ENCODE measurements around the gene GTPBP1.

Gene GTPBP1

DNA sequence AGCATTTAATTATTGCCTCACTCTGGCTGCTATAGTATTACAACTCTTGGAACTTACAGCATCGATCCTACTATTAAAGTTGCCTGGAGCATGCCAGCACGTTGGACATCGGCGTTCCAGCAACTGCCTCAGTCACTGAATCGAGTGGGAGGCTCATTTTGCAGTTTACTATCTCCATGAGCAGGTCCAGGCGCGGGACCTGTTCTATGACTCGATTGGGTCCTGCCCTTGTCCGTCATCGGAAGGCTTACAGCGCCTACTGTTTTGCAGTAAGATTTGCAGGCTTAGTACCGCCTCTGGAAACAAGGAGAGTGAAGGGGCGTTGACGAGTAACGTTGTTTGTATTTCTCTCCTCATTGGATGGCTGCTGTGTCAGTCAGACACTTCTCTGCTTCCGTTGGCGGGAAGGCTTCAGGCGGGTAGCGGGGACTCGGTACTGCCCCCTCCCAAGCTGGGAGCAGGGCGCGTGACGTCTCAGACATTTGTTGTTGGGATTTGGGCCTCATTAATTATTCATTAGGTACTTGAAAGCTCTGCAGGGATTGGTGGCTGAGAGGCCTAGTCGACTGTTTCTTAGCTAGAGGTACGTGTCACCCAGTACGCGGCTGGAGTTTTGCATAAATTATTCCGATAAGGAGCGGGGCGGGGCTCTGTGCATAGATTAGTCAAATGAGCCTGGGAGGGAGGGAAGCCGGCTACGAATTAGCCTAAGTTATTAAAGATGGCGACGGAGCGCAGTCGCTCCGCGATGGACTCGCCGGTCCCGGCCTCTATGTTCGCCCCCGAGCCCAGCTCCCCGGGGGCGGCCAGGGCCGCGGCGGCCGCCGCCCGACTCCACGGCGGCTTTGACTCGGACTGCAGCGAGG is at the start of gene GTPBP1:
TSS of gene GTPBP1 (plus strand) at position 710 of the 866 bp plus-strand sequence. CDS start at position 722, 12 bp downstream.
- DNase-seq (ENCODE audit: low read depth, low spot score), result peak; percentile 100

GRCh38 chr22:38656256-38657044 is 49.3 kb upstream of the GTPBP1 start, which contains the start of the genes CBY1 and FAM227A:
Gene CBY1, plus strand, starts transcription at chr22:38656638. Its CDS starts 11,417 bp downstream, at chr22:38668055.
Gene FAM227A, minus strand, starts transcription at chr22:38656392. Its CDS starts 6,224 bp downstream, at chr22:38650168.
- DNase-seq (ENCODE audit: low read depth, low spot score), result peak; percentile 57

DNA sequence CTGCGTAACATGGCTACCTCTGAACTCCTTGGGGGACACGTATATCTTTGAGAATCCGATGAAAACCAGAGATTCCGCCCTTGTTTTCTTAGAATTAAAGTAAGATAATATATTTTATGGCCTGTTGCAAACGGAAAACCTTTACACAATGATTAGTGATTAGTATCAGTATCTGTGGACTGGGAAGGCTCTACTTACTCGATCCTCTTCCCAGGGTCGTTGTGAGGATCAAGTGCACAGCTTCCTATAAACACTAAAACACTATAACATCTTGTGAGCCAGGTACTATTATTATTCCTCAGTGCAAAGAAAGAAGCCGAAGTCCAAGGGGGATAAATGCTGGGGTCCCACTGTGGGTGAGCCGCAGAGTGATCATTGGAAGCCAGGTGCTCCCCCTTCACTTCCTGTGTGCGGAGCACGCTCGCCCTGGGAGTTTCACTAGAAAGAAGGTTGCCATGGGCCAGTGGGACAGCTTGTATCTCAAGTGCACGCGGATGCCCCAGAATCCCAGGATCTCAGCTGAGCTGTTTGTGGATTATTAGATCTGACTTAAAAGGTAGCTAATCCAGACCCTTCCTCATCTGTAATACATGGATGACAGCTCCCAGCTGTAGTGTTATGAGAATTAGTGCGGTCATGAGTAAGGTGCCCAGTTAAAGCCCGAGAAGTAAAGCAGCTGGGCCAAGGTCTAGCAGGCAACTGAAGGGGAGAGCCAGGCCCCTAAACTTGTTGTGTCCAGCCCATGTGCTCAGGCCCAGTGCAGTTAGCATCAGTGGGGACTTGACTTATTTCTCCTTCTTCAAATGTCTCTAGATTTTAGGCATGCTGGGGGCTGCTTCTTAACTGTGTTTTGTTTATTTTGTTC is 48.5 kb upstream of the GTPBP1 start:
- DNase-seq (ENCODE audit: low read depth, low spot score), result no peak

- DNase-seq (ENCODE audit: low read depth, low spot score), result no peak
These were observed 30.9 kb upstream of the GTPBP1 start for GRCh38 chr22:38674888-38675287.

GRCh38 chr22:38675833-38676232 is 29.9 kb upstream of the GTPBP1 start:
- DNase-seq (ENCODE audit: low read depth, low spot score), result no peak

DNA sequence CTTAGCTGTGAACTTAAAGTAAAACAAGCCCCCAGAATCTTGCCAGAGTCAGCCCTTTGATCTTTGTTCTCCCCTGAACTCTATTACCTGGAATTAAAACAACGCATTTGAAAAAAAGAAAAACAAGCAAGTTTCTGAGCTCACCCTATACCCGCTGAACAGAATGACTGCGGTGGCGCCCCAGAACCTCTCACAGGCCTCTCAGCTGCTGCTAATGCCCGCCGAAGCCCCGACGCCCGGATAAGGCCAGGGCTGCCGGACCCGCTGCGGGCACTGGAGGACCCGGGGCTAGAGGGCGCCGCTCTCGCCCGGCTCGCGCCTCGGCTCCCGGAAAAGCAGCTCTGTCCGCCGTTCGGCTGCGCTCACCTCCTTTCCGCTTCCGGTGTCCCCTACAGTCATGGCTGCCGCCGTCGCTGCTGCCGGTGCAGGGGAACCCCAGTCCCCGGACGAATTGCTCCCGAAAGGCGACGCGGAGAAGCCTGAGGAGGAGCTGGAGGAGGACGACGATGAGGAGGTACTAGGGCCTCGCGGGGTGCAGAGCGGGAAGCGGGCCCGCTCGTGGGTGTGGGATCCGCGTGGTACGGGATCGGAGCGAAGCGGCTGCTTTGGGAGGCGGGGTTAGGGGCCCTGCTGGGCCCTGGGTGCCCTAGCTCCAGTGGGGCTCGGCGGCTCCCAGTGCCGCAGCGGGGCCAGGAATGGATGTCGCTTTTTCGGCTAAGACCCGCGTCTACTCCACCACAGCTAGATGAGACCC is 24.0 kb upstream of the GTPBP1 start, which contains the start of gene TOMM22:
TSS of gene TOMM22 (plus strand) at position 376 of the 754 bp plus-strand sequence. CDS start at position 398, 22 bp downstream.
- no peak for DNase-seq (ENCODE audit: low read depth, low spot score)

DNA sequence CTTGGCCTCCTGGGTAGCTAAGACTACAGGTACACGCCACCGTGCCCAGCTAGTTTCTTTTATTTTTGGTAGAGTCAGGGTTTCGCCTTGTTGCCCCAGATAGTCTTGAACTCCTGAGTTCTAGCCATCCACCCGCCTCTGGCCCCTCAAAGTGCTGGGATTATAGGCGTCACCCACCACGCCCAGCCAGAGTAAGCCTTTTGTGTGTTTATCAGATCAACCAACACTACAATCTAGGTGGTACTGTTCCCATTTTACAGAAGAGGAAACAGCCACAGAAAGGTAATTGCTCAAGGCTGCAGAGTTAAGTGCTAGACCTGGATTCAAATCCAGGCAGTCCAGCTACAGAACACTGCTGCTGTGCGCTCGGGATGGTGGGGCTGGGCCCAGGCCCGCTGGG is 20.8 kb upstream of the GTPBP1 start:
- DNase-seq (ENCODE audit: low read depth, low spot score), result no peak

- no peak for DNase-seq (ENCODE audit: low read depth, low spot score)
These were observed 20.0 kb upstream of the GTPBP1 start for GRCh38 chr22:38685761-38686160.

DNA sequence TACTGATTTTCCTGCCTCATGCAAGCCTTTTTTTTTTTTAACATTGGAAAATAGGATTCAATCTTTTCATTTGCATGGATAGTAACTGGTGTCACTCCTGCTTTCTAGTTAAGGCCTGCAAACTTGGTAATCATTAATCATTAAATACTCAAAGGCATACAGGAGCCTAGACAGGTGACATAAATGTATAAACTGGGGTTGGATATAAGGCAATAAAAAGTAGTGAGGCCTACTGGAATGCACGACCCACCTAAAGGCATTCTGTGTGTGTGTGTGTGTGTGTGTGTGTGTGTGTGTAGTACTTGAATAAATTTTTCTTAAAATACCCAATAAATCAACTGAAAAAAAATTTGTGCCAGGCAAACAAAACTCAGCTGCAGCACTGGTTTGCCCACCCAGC is 16.1 kb upstream of the GTPBP1 start:
- no peak for DNase-seq (ENCODE audit: low read depth, low spot score)

- no peak for DNase-seq (ENCODE audit: low read depth, low spot score)
These were observed 11.7 kb upstream of the GTPBP1 start for GRCh38 chr22:38694049-38694448.

DNA sequence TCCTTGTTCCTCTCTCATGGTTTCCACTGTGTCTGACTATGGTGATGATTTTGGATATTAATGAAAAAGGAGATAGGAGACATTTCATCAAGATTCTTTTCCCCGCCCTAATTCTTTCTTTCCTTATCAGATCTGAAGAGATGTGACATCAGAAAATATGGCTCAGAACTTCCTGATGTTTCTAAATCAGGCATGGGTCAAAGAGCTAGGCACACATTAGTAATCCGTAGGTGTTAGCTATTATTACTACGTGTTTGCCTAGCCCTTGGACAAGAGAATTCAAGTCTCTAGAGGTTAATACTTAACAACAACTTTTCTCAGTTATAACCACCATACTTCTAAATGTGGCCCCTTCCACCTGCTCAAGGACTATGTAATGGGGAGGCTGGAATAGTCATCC is 10.8 kb upstream of the GTPBP1 start:
- no peak for DNase-seq (ENCODE audit: low read depth, low spot score)

- no peak for DNase-seq (ENCODE audit: low read depth, low spot score)
These were observed 8.9 kb upstream of the GTPBP1 start for GRCh38 chr22:38696606-38697424.

DNA sequence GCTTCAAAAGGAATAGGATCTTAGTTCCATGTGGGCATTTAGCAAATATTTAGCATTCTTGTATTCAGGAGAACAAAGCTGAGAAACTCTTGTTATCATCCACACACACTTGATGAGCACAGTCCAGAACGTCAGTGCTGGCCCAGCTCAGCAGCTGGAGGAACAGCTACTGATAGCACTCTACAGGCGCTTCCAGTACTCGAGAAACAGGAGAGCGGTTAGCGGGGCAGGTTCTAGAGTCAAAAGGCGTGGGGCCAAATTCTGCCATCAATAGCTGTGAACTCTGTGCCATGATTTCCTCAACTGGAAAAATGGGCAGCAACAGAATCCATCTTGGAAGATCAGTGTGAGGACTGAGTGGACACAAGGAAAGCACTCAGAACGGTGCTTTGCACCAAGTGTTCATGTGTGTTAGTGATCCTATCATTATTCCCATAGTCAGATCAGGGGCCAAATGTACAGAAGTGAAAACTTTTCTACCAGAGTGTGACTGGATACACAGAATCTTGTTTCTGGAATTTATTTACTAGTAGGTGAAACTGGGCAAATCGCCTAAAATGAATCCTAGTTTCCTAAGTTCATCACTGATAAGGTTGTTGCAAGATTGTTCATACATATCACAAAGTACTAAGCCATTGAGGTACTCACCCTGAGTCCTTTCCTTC is 8.2 kb upstream of the GTPBP1 start:
- no peak for DNase-seq (ENCODE audit: low read depth, low spot score)

DNA sequence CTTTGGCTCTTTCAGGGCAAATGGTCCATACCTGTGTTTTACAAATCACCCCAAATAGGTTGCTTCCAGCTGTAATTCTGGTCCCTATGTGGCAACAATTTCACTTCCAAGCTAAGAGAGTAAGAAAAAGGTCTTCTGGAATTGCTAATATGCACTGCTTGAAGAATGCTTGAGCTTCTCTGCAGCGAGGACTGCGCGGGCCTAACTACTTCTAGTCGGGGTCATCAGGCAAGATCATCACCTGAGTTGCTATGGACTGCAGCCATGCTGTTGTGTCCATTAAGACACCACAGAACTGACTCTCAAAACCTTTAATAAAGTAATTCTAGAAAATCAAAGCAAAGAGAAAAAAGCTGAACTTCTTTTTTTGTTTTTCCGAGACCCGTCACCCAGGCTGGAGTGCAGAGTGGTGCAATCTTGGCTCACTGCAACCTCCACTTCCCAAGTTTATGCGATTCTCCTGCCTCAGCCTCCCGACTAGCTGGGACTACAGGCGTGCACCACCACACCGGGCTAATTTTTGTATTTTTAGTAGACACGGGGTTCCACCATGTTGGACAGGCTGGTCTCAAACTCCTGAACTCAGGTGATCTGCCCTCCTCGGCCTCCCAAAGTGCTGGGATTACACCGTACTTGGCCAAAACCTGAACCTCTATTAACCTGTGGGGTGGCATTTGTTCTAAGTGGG is 7.2 kb upstream of the GTPBP1 start:
- no peak for DNase-seq (ENCODE audit: low read depth, low spot score)

GRCh38 chr22:38699143-38699542 is 6.6 kb upstream of the GTPBP1 start:
- DNase-seq (ENCODE audit: low read depth, low spot score), result no peak

GRCh38 chr22:38699784-38700183 is 6.0 kb upstream of the GTPBP1 start:
- DNase-seq (ENCODE audit: low read depth, low spot score), result no peak

DNA sequence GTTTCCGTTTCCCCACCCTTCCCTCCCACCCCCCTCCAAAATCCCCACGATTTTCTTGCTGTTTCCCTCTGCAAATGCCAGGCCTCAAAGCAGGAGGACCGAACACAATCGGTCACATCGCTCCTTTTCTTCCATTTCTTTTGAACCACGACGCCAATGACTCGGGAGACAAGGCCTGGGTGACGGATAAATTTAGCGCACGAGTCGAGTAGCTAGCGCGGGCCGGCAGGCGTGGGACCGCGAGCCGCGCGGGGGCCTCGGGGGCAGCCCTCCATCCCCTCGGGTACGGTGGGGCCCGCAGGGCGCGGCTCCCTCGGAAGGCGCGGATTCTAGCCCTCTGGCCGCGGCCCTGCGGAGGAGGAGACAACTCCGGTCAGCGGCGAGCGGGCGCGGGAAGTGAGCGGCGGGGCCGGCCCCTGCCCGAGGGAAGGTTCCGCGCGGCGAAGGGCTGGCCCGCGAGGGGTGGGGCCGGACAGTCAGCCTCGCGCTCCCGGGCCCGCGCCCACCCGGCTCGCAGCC is 5.4 kb upstream of the GTPBP1 start:
- DNase-seq (ENCODE audit: low read depth, low spot score), result no peak
